Peyer's patch (tissue), 4 donors: ENCODE data around the gene TRUB2.

Source experiments
- CTCF ChIP-seq, 6 experiments: fragments of 450-650 bp in 4 of 6; fragments of 200-600 bp in 2 of 6; sonication (generic) in 1 of 6; IDR thresholded peaks; one replicate each; pipeline ENCODE4 v1.5.1; 2017 to 2019; ENCODE audit warnings: antibody characterized with exemption in 6 of 6, mild to moderate bottlenecking in 3 of 6, moderate library complexity in 1 of 6
- POLR2A ChIP-seq, 2 donors: fragments of 450-650 bp; IDR thresholded peaks; one replicate each; pipeline ENCODE4 v1.5.1; 2017; ENCODE audit warnings: antibody characterized with exemption in 2 of 2, mild to moderate bottlenecking in 2 of 2, moderate library complexity in 2 of 2

DNA sequence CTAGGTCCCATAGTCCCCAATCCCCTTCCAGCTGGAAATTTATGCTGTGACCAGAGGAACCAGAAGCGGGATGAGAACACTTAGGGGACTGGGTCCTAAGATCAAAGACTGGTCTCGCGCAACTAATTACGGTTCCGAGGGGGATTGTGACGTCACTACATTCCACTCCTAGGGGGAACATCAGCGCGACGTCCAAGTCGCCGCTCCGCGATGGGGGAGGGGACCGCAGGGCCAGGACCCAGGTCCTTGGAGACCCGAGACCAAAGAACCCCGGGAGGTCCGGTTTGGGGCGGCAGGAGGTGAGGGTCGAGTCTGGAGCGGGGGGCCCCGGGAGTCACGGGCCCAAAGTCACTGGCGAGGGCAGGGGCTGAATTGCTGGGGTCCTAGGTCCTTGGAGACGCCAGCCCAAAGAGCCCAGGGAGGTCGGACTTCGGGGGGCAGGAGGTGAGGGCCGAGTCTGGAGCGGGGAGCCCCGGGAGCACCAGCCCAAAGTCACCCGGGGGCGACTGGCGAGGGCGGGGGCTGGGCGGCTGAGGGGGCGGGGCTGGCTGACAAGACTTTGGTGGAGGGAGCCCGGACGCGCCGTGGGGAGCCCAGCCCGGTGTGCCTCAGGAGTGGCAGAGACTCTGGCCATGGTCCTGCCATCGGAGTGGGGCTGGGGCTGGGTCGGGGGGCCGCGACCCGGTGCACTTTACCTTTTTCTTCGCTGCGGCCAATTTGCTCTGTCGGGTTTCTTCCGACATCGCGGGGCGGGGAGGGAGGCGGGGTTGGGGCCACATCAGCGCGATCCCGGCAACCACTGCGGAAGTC lies 46.8 kb downstream of the TRUB2 start, which contains the start of gene GOLGA2:
- TF ChIP-seq POLR2A (IDR thresholded peaks at IDR 0.05), result no peak
- no peak for TF ChIP-seq CTCF (IDR thresholded peaks at IDR 0.05)
